HepG2 (cell line): ENCODE measurements around the gene NDC1. TPM values are rescaled to one million over a fixed set of nuclear protein-coding genes. Genes with fewer than 3 reads are reported as not detected.

Source experiments
- AHR ChIP-seq: IDR thresholded peaks from 2 replicates; pipeline ENCODE4 v1.6.1; 2018; ENCODE audit warnings: missing genetic modification reagents, missing compliant biosample characterization
- ATF5 ChIP-seq: sonication (generic); formaldehyde crosslinking; IDR thresholded peaks from 2 replicates; pipeline ENCODE4 v1.4.0; 2020; ENCODE audit warnings: mild to moderate bottlenecking, low read depth, missing genetic modification reagents
- DNMT1 ChIP-seq: sonication (generic); formaldehyde crosslinking; IDR thresholded peaks from 2 replicates; pipeline ENCODE4 v1.5.1; 2020; ENCODE audit warnings: mild to moderate bottlenecking, missing genetic modification reagents
- ELF3 ChIP-seq: IDR thresholded peaks from 2 replicates; pipeline ENCODE4 v1.6.1; 2016; ENCODE audit warnings: missing genetic modification reagents, missing compliant biosample characterization
- ELF4 ChIP-seq: sonication (generic); formaldehyde crosslinking; IDR thresholded peaks from 2 replicates; pipeline ENCODE4 v1.5.0; 2020; ENCODE audit warnings: missing genetic modification reagents, mild to moderate bottlenecking, moderate library complexity, borderline replicate concordance
- GATAD1 ChIP-seq: IDR thresholded peaks from 2 replicates; pipeline ENCODE4 v1.6.1; 2016; ENCODE audit warnings: missing genetic modification reagents, missing compliant biosample characterization
- GPN1 ChIP-seq: sonication (generic); formaldehyde crosslinking; IDR thresholded peaks from 2 replicates; pipeline ENCODE4 v1.5.1; 2020; ENCODE audit warnings: missing genetic modification reagents, borderline replicate concordance
- HCFC1 ChIP-seq: fragments of 150-350 bp; IDR thresholded peaks from 2 replicates; pipeline ENCODE4 v1.6.1; 2014; ENCODE audit warnings: low read depth, low read length
- HNRNPH1 ChIP-seq: fragments of 200-400 bp; formaldehyde crosslinking; optimal IDR thresholded peaks from 2 replicates; pipeline ENCODE3; 2017; ENCODE audit warnings: mild to moderate bottlenecking, low read depth, low read length
- HOXA5 ChIP-seq: sonication (generic); formaldehyde crosslinking; IDR thresholded peaks from 2 replicates; pipeline ENCODE4 v1.4.0; 2020; ENCODE audit warnings: missing genetic modification reagents
- KAT2B ChIP-seq: fragments of 150-350 bp; IDR thresholded peaks from 2 replicates; pipeline ENCODE4 v1.6.1; 2014; ENCODE audit warnings: low read depth, low read length, borderline replicate concordance
- KLF11 ChIP-seq: IDR thresholded peaks from 2 replicates; pipeline ENCODE4 v1.6.1; 2016; ENCODE audit warnings: missing compliant biosample characterization
- LCORL ChIP-seq, 2 experiments: fragments of 450-650 bp in 1 of 2; sonication (generic) in 1 of 2; formaldehyde crosslinking in 1 of 2; IDR thresholded peaks; 2 replicates each; pipeline versions ENCODE4 v1.5.0 to v1.6.1; 2017 to 2020; ENCODE audit warnings: antibody characterized with exemption in 1 of 2, missing genetic modification reagents in 1 of 2
- MEF2D ChIP-seq: sonication (generic); formaldehyde crosslinking; IDR thresholded peaks from 2 replicates; pipeline ENCODE4 v1.5.1; 2020; ENCODE audit warnings: mild to moderate bottlenecking, missing genetic modification reagents
- RELA ChIP-seq: sonication (generic); formaldehyde crosslinking; IDR thresholded peaks from 2 replicates; pipeline ENCODE4 v1.4.0; 2020; ENCODE audit warnings: missing genetic modification reagents
- SALL2 ChIP-seq: sonication (generic); formaldehyde crosslinking; IDR thresholded peaks from 2 replicates; pipeline ENCODE4 v1.8.1; 2023; ENCODE audit warnings: mild to moderate bottlenecking, missing genetic modification reagents, inconsistent platforms
- SIX1 ChIP-seq: sonication (generic); formaldehyde crosslinking; IDR thresholded peaks from 2 replicates; pipeline ENCODE4 v1.4.0; 2020; ENCODE audit warnings: missing genetic modification reagents, borderline replicate concordance
- ZBTB4 ChIP-seq: sonication (generic); formaldehyde crosslinking; IDR thresholded peaks from 2 replicates; pipeline ENCODE4 v1.4.0; 2020; ENCODE audit warnings: missing genetic modification reagents, mild to moderate bottlenecking, borderline replicate concordance
- ZC3H4 ChIP-seq: sonication (generic); formaldehyde crosslinking; IDR thresholded peaks from 2 replicates; pipeline ENCODE4 v1.4.0; 2020; ENCODE audit warnings: missing genetic modification reagents, borderline replicate concordance
- ZMAT5 ChIP-seq: sonication (generic); formaldehyde crosslinking; IDR thresholded peaks from 2 replicates; pipeline ENCODE4 v1.5.0; 2020; ENCODE audit warnings: mild to moderate bottlenecking, low read depth, missing genetic modification reagents, borderline replicate concordance
- ZNF496 ChIP-seq: sonication (generic); formaldehyde crosslinking; IDR thresholded peaks from 2 replicates; pipeline ENCODE4 v1.8.1; 2023; ENCODE audit warnings: mild to moderate bottlenecking, moderate library complexity, missing genetic modification reagents; ENCODE audit not compliant: insufficient replicate concordance
- ZNF615 ChIP-seq: sonication (generic); formaldehyde crosslinking; IDR thresholded peaks from 2 replicates; pipeline ENCODE4 v1.5.0; 2020; ENCODE audit warnings: mild to moderate bottlenecking, missing genetic modification reagents, borderline replicate concordance
- ZNF703 ChIP-seq: sonication (generic); formaldehyde crosslinking; IDR thresholded peaks from 2 replicates; pipeline ENCODE4 v1.5.1; 2020; ENCODE audit warnings: missing genetic modification reagents, mild to moderate bottlenecking, moderate library complexity, borderline replicate concordance
- ZNF780A ChIP-seq: sonication (generic); formaldehyde crosslinking; IDR thresholded peaks from 2 replicates; pipeline ENCODE4 v1.8.0; 2022; ENCODE audit warnings: mild to moderate bottlenecking, missing genetic modification reagents, moderate library complexity
- ZNF800 ChIP-seq: sonication (generic); formaldehyde crosslinking; IDR thresholded peaks from 2 replicates; pipeline ENCODE4 v1.4.0; 2020; ENCODE audit warnings: missing genetic modification reagents
- polyA plus RNA-seq, 8 experiments: library from polyadenylated mRNA; depleted of rRNA in 3 of 8; stranded (reverse) in 7 of 8; unstranded in 1 of 8; fragments of >200 nt; fragmentation: Illumina TruSeq in 4 of 8; extraction: Trizol in 4 of 8; gene quantifications; 2 replicates each; pipeline versions ENCODE4 v1.2.1 to v1.2.3, GENCODE V29; 2011 to 2016; ENCODE audit warnings: low read depth in 4 of 8, missing spikeins in 1 of 8, mixed read lengths in 1 of 8; ENCODE audit not compliant: insufficient read depth in 1 of 8
- total RNA-seq, 5 experiments: library from RNA; depleted of rRNA; stranded (reverse); fragments of >200 nt; fragmentation: Illumina TruSeq; extraction: Trizol; gene quantifications; 2 replicates each; pipeline ENCODE4 v1.2.3, GENCODE V29; 2016; ENCODE audit warnings: low read depth in 1 of 5

Gene NDC1
- total and polyA plus RNA-seq, 2 of the 13 experiments (the other 11 are each of a cell fraction or from before 2014, with no cell fraction given): 38.1 to 50.9 TPM

GRCh38 chr1:53837924-53838653, at the start of gene NDC1 (continued):
- TF ChIP-seq ATF5 (CRISPR knock-in tag) (0 out of 2 replicates have a peak, but pooled peaks have one; percentile 27), SIX1 (CRISPR knock-in tag) (no peak; the same call in none of the 2 replicates), ZNF800 (CRISPR knock-in tag) (peak; percentile 75; the same call in 1 of the 2 replicates), RELA (no peak), MEF2D (peak; percentile 90), ELF4 (CRISPR knock-in tag) (peak; percentile 95), ZNF703 (CRISPR knock-in tag) (no peak), KLF11 (CRISPR knock-in tag) (peak; percentile 79), ZC3H4 (CRISPR knock-in tag) (no peak), HNRNPH1 (no peak), ZNF496 (CRISPR knock-in tag) (no peak), HCFC1 (peak; percentile 99), LCORL (IDR thresholded peaks at IDR 0.05) (no peak), LCORL (CRISPR knock-in tag; IDR thresholded peaks at IDR 0.05) (no peak), ZMAT5 (CRISPR knock-in tag) (no peak), KAT2B (no peak), HOXA5 (CRISPR knock-in tag) (peak; percentile 90), GPN1 (no peak), ZBTB4 (peak; percentile 85), GATAD1 (CRISPR knock-in tag) (peak; percentile 93), ZNF615 (CRISPR knock-in tag) (no peak), ZNF780A (CRISPR knock-in tag) (no peak), AHR (CRISPR knock-in tag) (peak; percentile 91), DNMT1 (CRISPR knock-in tag) (no peak; the same call in 1 of the 2 replicates), ELF3 (CRISPR knock-in tag) (peak; percentile 88), SALL2 (peak; percentile 94)
